ENCODE results near the gene ADGRV1.
"Not testable (repeated sequence)": the region's sequence is repeated elsewhere in the genome, so short reads cannot be mapped to it uniquely, and the experiment has no call there.

Gene ADGRV1

DNA sequence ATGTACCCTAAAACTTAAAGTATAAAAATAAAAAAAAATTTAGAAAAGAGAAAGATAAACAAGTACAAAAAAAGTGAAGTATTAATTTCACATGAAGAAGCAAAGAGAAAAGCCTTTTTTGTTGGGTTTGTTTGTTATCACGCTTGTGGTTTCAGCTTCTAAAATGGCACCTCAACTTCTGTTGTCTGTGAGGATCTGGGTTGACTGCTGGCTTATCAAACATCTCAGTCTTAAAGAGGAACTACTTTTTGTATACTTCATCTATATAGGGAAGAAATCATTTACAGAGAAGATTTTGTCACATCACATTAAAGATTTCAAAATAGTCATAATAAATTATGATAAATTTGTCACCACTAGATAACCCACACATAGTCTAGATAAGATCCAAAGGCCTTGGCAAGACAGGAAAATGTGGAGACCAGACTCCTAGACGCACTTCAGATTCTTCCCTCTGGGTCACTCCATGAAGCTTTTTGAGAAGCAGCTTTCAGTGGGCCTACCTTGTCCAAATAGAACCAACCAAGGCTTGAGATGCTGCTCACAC, 8.8 kb upstream of the ADGRV1 start:
- DNase-seq (ENCODE audit: low read depth in 2 of 2), result no peak

DNA sequence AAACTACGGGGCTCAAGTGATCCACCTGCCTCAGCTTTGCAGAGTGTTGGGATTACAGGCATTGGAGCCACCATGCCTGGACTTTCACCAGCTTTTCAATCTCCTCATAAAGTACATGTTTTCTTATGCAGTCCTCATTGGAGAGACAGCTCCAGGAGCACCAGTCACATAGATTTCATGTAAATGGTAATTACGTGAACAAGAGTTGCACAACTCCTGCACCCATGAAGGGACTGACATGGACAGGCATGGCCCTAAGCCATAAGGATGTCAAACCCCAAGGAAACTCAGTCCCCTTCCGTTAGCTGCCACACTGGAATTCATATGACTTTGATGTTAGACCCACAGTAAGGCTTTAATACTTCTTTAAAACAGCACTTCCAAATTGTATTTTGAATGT, 7.6 kb upstream of the ADGRV1 start:
- no peak for DNase-seq (ENCODE audit: low read depth in 2 of 2)

DNA sequence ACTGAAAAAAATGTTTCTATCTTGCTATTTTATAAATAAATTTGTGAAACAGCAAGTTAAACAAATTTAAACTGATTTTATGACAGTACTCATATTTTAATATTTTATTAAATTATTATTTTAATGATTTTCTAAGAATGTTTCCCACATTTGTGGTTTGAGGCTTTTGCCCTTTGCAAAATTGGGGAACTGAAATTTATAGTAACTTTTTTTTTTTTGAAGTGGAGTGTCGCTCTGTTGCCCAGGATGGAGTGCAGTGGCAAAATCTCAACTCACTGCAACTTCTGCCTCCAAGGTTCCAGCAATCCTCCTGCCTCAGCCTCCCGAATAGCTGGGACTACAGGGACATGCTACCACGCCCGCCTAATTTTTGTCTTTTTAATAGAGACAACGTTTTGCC, 7.2 kb upstream of the ADGRV1 start:
- no peak for DNase-seq (ENCODE audit: low read depth in 2 of 2)

DNA sequence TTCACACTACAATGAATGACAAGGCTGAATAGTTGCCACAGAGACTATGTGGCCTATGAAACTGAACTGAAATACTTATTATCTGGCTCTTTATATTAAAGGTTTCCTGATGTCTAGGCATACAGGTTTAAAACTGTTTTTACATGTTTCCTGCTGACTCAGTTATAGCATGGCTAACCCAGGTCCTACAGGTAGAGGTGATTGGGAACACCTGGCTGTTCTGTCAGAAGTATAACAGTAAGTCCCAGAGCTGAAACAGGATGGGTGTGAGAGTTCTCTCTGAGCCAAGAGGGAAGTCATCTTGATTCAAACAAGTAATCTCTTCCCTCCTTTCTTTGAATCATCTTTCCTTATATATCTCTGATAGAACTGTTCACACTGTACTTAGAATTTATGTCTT, 4.9 kb upstream of the ADGRV1 start:
- no peak for DNase-seq (ENCODE audit: low read depth in 2 of 2)

DNA sequence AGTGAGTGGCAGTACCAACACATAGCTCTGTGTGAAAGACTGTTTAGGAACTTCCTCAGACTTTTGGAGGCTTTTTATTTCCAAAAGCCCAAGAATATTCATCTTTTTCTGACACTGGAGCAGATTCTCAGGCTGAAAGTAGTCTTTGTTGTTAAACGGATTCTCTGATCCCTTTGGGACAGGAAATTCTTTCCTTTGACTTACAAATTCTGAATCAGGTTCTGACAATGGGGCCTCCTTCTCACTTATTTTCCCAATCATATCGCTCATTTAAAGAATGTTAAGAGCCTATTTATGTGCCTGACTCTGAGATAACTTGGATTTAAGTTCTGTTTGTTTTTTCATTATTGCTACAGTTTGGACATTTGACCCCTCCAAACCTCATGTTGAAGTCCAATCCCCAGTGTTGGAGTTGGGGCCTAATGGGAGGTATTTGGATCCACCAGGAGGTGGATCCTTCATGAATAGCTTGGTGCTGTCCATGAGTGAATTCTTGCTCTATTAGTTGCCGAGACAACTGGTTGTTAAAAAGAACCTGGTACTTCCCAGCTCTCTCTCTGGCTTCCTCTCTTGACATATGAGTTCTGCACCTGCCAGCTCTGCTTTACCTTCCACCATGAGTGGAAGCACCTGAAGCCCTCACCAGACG, 4.1 kb upstream of the ADGRV1 start:
- DNase-seq (ENCODE audit: low read depth in 2 of 2), result no peak

DNA sequence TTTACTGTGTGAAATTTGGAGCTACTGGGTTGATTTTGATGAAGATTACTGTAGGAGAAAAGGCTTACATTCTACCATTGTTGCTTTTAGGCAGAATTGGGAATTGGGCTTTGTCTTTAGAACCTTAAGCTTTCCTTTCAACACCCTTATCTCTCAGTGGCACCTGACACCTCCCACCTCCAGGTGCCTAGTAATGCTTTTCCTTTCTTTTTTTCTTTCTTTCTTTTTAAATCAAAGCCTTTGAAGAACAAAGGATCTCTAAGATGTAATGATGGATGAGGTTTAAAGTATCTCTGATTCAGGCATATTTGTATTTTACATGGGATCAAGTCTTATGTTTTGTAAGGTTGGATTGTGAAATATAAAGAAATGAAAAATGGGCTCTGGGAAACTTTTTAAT, 2.9 kb upstream of the ADGRV1 start:
- DNase-seq (ENCODE audit: low read depth in 2 of 2), result no peak

DNA sequence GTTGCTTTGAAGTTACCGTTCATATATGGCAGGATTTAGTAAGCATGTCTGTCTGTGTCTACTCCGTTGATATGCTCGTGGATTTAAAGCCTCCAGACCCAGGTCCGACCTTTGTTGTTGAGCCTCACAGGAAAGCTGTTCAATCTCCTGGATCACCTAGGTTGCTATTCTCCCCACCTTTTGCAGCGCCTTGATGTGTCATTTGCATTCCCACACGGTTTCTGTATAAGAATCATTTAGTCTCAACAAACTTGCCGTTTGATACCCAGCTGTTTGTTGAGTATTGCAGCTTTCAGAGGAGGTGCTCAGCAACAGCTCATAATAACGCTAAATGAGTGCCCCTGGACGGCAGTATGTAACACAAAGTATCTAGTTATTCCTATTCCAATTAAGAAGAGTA, 1.2 kb upstream of the ADGRV1 start:
- no peak for DNase-seq (ENCODE audit: low read depth in 2 of 2)

DNA sequence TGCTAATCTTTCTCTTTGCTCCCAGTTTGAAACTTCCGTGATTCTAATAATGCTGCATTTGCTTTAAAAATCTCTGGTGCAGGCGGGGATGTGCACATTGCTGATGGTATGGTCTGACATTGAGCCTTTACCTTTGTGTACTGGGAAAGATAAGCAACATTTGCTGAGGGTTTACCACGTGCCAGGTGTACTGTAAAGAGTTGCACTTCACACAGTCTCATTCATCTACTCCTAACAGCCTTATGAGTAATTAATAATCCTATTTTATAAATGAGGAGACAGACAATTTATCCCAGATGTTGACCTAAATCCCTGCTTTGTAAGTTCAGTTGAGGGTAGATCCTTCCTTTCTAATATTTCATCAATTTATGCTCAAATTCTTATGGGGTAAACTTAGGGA, 726 bp upstream of the ADGRV1 start:
- DNase-seq (ENCODE audit: low read depth in 2 of 2), result no peak

- DNase-seq (ENCODE audit: low read depth in 2 of 2), result no peak
These were observed 2.2 kb downstream of the ADGRV1 start for GRCh38 chr5:90560771-90561170.

GRCh38 chr5:90561766-90562165, 3.2 kb downstream of the ADGRV1 start:
- no peak for DNase-seq (ENCODE audit: low read depth in 2 of 2)

DNA sequence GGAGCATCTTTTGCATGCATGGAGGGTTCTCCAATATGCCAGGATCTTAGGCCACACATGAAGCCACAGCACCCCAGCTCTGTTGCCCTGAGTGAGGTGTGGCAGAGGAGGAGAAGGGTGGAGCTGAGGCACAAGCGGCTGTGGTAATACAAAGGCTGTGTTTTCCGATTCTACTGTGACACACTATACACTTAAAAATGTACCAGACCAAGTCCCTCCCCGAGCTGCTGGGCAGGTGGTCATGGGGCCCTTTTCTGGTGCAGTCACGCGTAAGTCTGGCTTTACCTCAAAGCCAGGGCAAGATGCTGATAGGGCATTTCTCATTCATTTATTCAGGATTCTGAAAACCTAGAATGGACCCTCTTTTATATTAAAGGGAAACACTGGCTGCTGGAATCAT, 3.7 kb downstream of the ADGRV1 start:
- no peak for DNase-seq (ENCODE audit: low read depth in 2 of 2)

DNA sequence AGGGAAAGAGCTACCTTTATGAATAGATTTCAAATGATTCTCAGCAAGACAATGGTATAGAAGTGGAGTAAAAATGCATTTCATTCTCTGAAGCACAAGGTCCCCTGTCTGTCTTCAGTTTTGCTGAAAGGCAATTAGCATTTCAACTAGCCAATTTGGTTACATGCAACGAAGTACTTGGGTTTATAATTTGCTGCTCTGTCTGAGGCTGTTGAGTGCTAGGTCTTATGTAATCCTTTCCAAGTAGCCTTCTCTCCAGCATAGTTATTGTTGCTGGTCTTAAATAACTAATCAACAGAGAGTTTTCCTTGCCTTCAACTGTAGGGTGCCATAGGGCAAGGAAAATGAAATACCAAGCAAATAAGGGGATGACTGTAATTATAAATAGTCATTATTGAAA, 4.5 kb downstream of the ADGRV1 start:
- no peak for DNase-seq (ENCODE audit: low read depth in 2 of 2)

GRCh38 chr5:90565491-90565890, 6.9 kb downstream of the ADGRV1 start:
- DNase-seq (ENCODE audit: low read depth in 2 of 2), result no peak

- DNase-seq (ENCODE audit: low read depth in 2 of 2), result no peak
These were observed 10.5 kb downstream of the ADGRV1 start for GRCh38 chr5:90569084-90569483.

DNA sequence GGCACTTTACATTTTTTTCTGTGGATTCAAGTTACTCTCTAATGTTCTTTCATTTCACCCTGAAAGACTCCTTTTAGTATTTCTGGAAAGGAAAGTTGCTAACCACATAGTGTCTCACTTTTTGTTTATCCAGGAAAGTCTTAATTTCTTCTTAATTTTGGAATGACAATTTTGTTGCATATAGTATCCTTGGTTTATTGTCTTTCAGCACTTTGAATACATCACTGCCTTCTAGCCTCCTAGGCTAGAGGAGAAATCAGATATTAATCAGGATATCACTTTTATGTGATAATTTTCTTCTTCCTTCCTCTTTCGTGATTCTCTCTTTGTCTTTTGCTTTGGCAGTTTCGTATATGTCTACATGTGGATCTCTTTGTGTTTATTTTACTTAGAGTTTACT, 11.4 kb downstream of the ADGRV1 start:
- DNase-seq (ENCODE audit: low read depth in 2 of 2), result no peak

- no peak for DNase-seq (ENCODE audit: low read depth in 2 of 2)
These were observed 12.7 kb downstream of the ADGRV1 start for GRCh38 chr5:90571147-90571773.

DNA sequence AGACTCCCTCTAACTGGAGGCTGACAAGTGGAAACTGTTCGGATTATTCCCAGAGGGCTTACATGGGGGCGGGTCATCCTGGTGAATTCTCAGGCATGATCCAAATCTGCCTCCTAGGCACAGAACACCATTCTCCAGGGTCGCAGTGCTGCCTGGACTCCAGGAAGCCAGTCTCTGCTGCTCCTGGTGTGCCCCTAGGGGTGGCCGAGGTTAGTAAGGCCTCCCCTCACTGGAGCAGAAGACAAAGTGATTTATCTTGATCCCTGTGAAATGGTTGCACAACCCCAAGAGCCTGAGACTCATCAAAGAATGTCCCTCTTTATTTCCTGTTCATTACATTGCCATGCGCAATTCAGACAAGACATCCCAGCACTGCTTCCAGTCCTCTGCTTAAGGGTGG, 17.1 kb downstream of the ADGRV1 start:
- DNase-seq (ENCODE audit: low read depth in 2 of 2), result no peak

GRCh38 chr5:90576566-90576965, 18.0 kb downstream of the ADGRV1 start:
- DNase-seq (ENCODE audit: low read depth in 2 of 2), result not testable (repeated sequence)

GRCh38 chr5:90579905-90580304, 21.3 kb downstream of the ADGRV1 start:
- not testable (repeated sequence) for DNase-seq (ENCODE audit: low read depth in 2 of 2)

DNA sequence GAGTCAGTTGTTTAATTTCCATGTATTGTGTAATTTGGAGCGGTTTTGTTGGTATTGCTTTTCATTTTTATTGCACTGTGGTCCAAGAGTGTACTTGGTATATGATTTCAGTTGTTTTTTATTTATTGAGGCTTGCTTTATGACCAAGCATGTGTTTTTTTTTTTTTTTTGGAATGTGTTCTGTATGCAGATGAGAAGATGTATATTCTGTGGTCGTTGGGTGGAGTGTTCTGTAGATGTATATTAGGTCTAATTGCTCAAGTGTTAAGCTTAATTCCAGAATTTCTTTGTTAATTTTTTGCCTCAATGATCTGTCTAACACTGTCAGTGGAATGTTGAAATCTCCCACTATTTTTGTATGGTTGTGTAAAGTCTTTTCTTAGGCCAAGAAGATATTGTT, 23.4 kb downstream of the ADGRV1 start:
- DNase-seq (ENCODE audit: low read depth in 2 of 2), result no peak

DNA sequence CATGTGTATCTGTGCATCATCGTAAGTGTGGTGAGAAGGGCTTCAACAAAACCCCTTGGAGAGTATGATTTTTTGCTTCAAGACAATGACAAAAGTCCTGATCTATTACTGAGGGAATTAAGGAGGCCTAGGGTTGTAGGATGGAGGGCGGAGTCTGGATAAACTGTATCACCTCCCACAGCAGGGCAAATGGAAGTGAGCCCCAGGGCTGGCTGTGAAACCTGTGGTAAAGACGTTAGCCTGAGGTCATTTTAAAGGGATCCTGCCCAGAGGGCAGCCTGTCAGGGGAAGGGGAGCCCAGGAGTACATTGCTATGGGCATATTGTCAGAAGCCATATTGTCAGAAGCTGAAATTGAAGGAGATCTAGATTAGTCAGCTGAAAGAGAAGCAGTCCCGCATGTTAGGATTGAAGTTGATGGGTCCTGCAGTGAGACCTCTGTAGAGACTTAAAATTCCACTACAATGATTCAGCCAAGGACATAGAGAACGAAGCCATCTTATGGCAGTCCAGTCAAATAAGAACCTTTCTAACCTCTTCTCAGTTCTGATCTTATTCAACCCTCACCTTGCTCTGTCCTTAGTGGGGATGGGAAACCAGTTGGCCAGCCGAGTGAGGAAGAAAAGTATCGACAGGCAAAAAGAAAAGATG, 26.9 kb downstream of the ADGRV1 start:
- DNase-seq (ENCODE audit: low read depth in 2 of 2), result no peak

GRCh38 chr5:90586469-90586868, 27.9 kb downstream of the ADGRV1 start:
- no peak for DNase-seq (ENCODE audit: low read depth in 2 of 2)

DNA sequence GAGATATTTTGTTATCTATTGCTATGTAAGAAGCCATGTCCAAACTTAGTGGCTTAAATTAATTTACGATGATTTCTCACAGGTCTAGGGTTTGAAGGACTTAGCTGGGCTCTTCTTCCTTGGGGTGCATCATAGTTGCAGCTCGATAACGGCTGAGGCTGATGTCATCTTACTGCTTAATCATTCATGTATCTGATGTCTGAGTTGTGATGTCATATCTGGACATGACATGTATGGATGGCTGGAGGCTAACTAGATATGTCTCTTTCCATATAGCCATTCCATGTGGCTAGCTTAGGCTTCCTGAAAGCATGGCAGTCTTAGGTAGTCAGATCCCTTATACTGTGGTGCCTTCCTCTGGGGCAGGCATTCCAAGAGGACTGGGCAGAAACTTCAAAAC, 31.6 kb downstream of the ADGRV1 start:
- DNase-seq (ENCODE audit: low read depth in 2 of 2), result no peak
